Loucy (cell line): ENCODE results near the gene HSPA6.
A peak's percentile ranks its signal among the peaks of the same experiment; 100 is the strongest.
"Not testable (repeated sequence)": the region's sequence is repeated elsewhere in the genome, so short reads cannot be mapped to it uniquely, and the experiment has no call there.

Source experiments
- H2AFZ ChIP-seq: fragments of 200-600 bp; sonication (generic); 2 replicates; pipeline ENCODE4 v1.6.0; 2016; ENCODE audit warnings: antibody characterized with exemption, mild to moderate bottlenecking, low read length, moderate library complexity
- H3F3A ChIP-seq: fragments of 200-600 bp; 2 replicates; pipeline ENCODE4 v1.6.0; 2016; ENCODE audit warnings: antibody characterized with exemption, low read depth, mild to moderate bottlenecking
- H3K27me3 ChIP-seq: fragments of 200-600 bp; sonication (generic); 2 replicates; pipeline ENCODE4 v1.6.1; 2014; ENCODE audit warnings: low read length, mild to moderate bottlenecking; ENCODE audit not compliant: insufficient read depth, poor library complexity, severe bottlenecking
- H3K36me3 ChIP-seq: fragments of 200-600 bp; sonication (generic); 2 replicates; pipeline ENCODE4 v1.6.1; 2016; ENCODE audit warnings: low read length; ENCODE audit not compliant: insufficient read depth
- H3K4me1 ChIP-seq: fragments of 200-600 bp; sonication (generic); 2 replicates; pipeline ENCODE4 v1.5.1; 2014; ENCODE audit warnings: low read length, mild to moderate bottlenecking; ENCODE audit not compliant: insufficient read depth, poor library complexity, severe bottlenecking
- H3K4me2 ChIP-seq: fragments of 200-600 bp; sonication (generic); 2 replicates; pipeline ENCODE4 v1.6.0; 2014; ENCODE audit warnings: antibody characterized with exemption, low read length, low read depth, mild to moderate bottlenecking; ENCODE audit not compliant: poor library complexity, severe bottlenecking
- H3K4me3 ChIP-seq: fragments of 200-600 bp; sonication (generic); 2 replicates; pipeline ENCODE4 v1.5.1; 2014; ENCODE audit warnings: low read length, mild to moderate bottlenecking, mixed read lengths; ENCODE audit not compliant: poor library complexity, severe bottlenecking
- H3K79me2 ChIP-seq: fragments of 200-600 bp; sonication (generic); 2 replicates; pipeline ENCODE4 v1.6.1; 2014; ENCODE audit warnings: low read length; ENCODE audit not compliant: insufficient read depth
- H3K9ac ChIP-seq: fragments of 200-600 bp; sonication (generic); 2 replicates; pipeline ENCODE4 v1.6.0; 2014; ENCODE audit warnings: mild to moderate bottlenecking, low read depth, low read length, moderate library complexity; ENCODE audit not compliant: poor library complexity, severe bottlenecking
- H3K9me2 ChIP-seq: fragments of 200-600 bp; sonication (generic); replicated peaks from 2 replicates; pipeline ENCODE4 v1.6.1; 2016; ENCODE audit warnings: low read depth, low read length, mixed read lengths
- H3K9me3 ChIP-seq: fragments of 200-600 bp; sonication (generic); 2 replicates; pipeline ENCODE4 v1.6.1; 2014; ENCODE audit warnings: mild to moderate bottlenecking, antibody characterized with exemption, low read length, low read depth; ENCODE audit not compliant: insufficient read depth
- H4K20me1 ChIP-seq: fragments of 200-600 bp; sonication (generic); 2 replicates; pipeline ENCODE4 v1.6.0; 2014; ENCODE audit warnings: antibody characterized with exemption, low read length, mild to moderate bottlenecking; ENCODE audit not compliant: insufficient read depth, poor library complexity, severe bottlenecking

Gene HSPA6

DNA sequence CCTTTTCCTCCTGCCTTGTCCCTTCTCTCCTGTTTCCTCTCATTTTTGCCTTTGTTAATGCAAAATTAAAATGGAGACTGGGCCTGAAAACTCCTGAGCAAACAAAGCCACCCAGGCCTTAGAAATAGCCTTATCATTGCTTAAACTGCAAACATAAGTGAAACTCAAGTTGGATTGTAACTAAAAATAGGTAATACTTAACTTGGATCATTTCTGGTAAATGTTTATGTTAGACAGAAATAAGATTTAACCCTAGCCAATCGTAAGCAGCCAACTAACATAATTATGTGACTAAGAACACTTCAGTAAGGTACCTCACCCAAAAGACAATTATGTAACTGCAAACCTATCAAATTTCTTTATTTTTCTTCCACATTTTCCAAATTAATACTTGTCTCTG is 10.4 kb upstream of the HSPA6 start:
- H3K79me2 ChIP-seq, H3K9me2 ChIP-seq, H3K4me3 ChIP-seq, H3K4me1 ChIP-seq, H3K36me3 ChIP-seq, H2AFZ ChIP-seq, H3K9ac ChIP-seq, H3K9me3 ChIP-seq, H3F3A ChIP-seq, H3K27me3 ChIP-seq, H3K4me2 ChIP-seq, H4K20me1 ChIP-seq: not testable (repeated sequence)

DNA sequence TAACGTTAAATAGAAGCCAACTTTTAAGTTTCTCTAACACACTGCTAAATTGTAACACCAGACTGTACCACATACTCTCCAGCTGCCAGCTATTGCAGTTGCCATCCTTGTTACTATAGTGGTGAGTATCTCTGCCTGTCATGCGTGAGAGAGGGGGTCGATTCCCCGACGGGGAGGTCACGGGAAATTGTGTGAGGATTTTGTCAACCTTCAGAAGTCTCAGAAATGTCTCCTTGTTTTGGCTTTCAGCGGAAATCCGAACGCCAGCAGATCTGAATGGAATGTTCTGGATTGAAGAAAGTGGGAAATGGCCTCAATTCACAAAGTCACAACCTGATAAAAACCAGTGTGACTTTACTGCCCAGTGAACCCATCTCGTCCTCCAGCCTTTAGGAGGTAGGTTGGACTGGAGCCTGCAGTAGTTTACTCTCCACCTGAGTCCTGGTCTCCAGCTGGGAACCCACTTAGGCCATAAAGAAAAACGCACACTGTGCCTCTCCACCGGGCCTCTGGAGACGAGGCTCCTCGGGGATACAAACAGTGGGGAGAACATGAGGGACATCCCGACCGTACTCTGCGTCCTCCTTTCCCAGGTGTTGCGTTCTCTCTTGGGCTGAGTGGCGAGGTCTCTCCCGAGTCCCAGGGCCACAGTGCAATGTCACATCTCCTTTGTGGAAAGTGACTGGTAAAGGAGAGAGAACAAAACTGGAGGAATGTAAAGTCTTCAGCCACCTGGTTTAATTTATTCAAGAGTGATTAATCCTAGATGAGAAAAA is 1.1 kb upstream of the HSPA6 start:
- Histone ChIP-seq H3K9ac (peak overlapping the region; percentile 97), H3K4me2 (peak overlapping the region; percentile 58), H3K4me3 (peak overlapping the region; percentile 84)
- not testable (repeated sequence) for H3K9me2 ChIP-seq, H3K79me2 ChIP-seq, H3K27me3 ChIP-seq, H3K4me1 ChIP-seq, H4K20me1 ChIP-seq, H3K36me3 ChIP-seq, H3K9me3 ChIP-seq, H3F3A ChIP-seq, H2AFZ ChIP-seq

GRCh38 chr1:161524742-161525291 is 477 bp downstream of the HSPA6 start:
- not testable (repeated sequence) for H3K79me2 ChIP-seq, H3K27me3 ChIP-seq, H3K36me3 ChIP-seq, H3K9me2 ChIP-seq, H2AFZ ChIP-seq, H3F3A ChIP-seq, H3K9me3 ChIP-seq, H4K20me1 ChIP-seq, H3K4me1 ChIP-seq
- H3K4me2 ChIP-seq: peak overlapping the region; percentile 58
- peak overlapping the region; percentile 84 for H3K4me3 ChIP-seq
- peak overlapping the region; percentile 97 for H3K9ac ChIP-seq

- H3K79me2 ChIP-seq, H3K9ac ChIP-seq, H3F3A ChIP-seq, H3K4me2 ChIP-seq, H3K4me3 ChIP-seq, H4K20me1 ChIP-seq, H3K4me1 ChIP-seq, H3K36me3 ChIP-seq, H3K9me2 ChIP-seq, H3K9me3 ChIP-seq, H2AFZ ChIP-seq, H3K27me3 ChIP-seq: not testable (repeated sequence)
Observed at GRCh38 chr1:161525321-161525720, 981 bp downstream of the HSPA6 start.

DNA sequence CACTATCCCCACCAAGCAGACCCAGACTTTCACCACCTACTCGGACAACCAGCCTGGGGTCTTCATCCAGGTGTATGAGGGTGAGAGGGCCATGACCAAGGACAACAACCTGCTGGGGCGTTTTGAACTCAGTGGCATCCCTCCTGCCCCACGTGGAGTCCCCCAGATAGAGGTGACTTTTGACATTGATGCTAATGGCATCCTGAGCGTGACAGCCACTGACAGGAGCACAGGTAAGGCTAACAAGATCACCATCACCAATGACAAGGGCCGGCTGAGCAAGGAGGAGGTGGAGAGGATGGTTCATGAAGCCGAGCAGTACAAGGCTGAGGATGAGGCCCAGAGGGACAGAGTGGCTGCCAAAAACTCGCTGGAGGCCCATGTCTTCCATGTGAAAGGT is 1.6 kb downstream of the HSPA6 start:
- H3K4me3 ChIP-seq, H3F3A ChIP-seq, H4K20me1 ChIP-seq, H3K9me3 ChIP-seq, H3K4me2 ChIP-seq, H3K27me3 ChIP-seq, H3K9me2 ChIP-seq, H3K9ac ChIP-seq, H3K79me2 ChIP-seq, H2AFZ ChIP-seq, H3K4me1 ChIP-seq, H3K36me3 ChIP-seq: not testable (repeated sequence)

GRCh38 chr1:161528550-161528949 is 4.2 kb downstream of the HSPA6 start:
- not testable (repeated sequence) for H3K9me2 ChIP-seq, H3K79me2 ChIP-seq, H3K36me3 ChIP-seq, H4K20me1 ChIP-seq, H3K27me3 ChIP-seq, H3K4me3 ChIP-seq, H3K9ac ChIP-seq, H3K9me3 ChIP-seq, H3K4me2 ChIP-seq, H3F3A ChIP-seq, H2AFZ ChIP-seq
- H3K4me1 ChIP-seq: peaks cover 13% of the 10 kb centered on the region

- H3K4me1 ChIP-seq: peaks cover 13% of the 10 kb centered on the region
- not testable (repeated sequence) for H3K27me3 ChIP-seq, H3F3A ChIP-seq, H3K36me3 ChIP-seq, H3K9me3 ChIP-seq, H3K9me2 ChIP-seq, H4K20me1 ChIP-seq, H3K79me2 ChIP-seq
- H3K4me2 ChIP-seq: peak overlapping the region; percentile 90
- peak overlapping the region; percentile 90 for H3K9ac ChIP-seq
- H2AFZ ChIP-seq: peak overlapping the region; percentile 68
- H3K4me3 ChIP-seq: peak overlapping the region; percentile 78
Observed at GRCh38 chr1:161529463-161530104, 5.2 kb downstream of the HSPA6 start.
